Measurements from ENCODE around the gene RSBN1.

The RSBN1 gene

GRCh38 chr1:113779542-113779941, 32.7 kb downstream of the RSBN1 start:
- Histone ChIP-seq H3K27ac (ENCODE audit: low read length) (no peak overlapping the region), H3K4me3 (ENCODE audit: low read length in 2 of 2) (no peak overlapping the region), H3K4me1 (ENCODE audit: control insufficient read depth, insufficient read depth, low read length) (peaks cover 5% of the 10 kb centered on the region), H3K9ac (ENCODE audit: low read length in 2 of 2) (no peak overlapping the region), H3K36me3 (ENCODE audit: control insufficient read depth in 2 of 2, insufficient read depth in 2 of 2, low read length in 2 of 2) (peaks cover 3 to 9% of the 10 kb centered on the region in 2 donors), H3K9me3 (ENCODE audit: control insufficient read depth in 2 of 2, low read length in 2 of 2) (no peaks in the 10 kb centered on the region), H3K27me3 (ENCODE audit: control insufficient read depth in 1 of 2, insufficient read depth in 2 of 2, low read length in 2 of 2) (no peaks in the 10 kb centered on the region)

- no peaks in the 10 kb centered on the region for H3K27me3 ChIP-seq (ENCODE audit: control insufficient read depth in 1 of 2, insufficient read depth in 2 of 2, low read length in 2 of 2)
- H3K9me3 ChIP-seq (ENCODE audit: control insufficient read depth in 2 of 2, low read length in 2 of 2), result no peaks in the 10 kb centered on the region
- H3K4me1 ChIP-seq (ENCODE audit: control insufficient read depth, insufficient read depth, low read length), result no peaks in the 10 kb centered on the region
- no peak overlapping the region for H3K27ac ChIP-seq (ENCODE audit: low read length)
- no peak overlapping the region for H3K9ac ChIP-seq (ENCODE audit: low read length in 2 of 2)
- H3K4me3 ChIP-seq (ENCODE audit: low read length in 2 of 2), result no peak overlapping the region
- peaks cover 3 to 9% of the 10 kb centered on the region in 2 donors for H3K36me3 ChIP-seq (ENCODE audit: control insufficient read depth in 2 of 2, insufficient read depth in 2 of 2, low read length in 2 of 2)
Observed at GRCh38 chr1:113777561-113777960, 34.7 kb downstream of the RSBN1 start.

- Histone ChIP-seq H3K36me3 (ENCODE audit: control insufficient read depth in 2 of 2, insufficient read depth in 2 of 2, low read length in 2 of 2) (peaks cover 0 to 16% of the 10 kb centered on the region in 2 donors), H3K27ac (ENCODE audit: low read length) (no peak overlapping the region), H3K4me3 (ENCODE audit: low read length in 2 of 2) (no peak overlapping the region), H3K9ac (ENCODE audit: low read length in 2 of 2) (no peak overlapping the region), H3K4me1 (ENCODE audit: control insufficient read depth, insufficient read depth, low read length) (no peaks in the 10 kb centered on the region), H3K9me3 (ENCODE audit: control insufficient read depth in 2 of 2, low read length in 2 of 2) (no peaks in the 10 kb centered on the region), H3K27me3 (ENCODE audit: control insufficient read depth in 1 of 2, insufficient read depth in 2 of 2, low read length in 2 of 2) (no peaks in the 10 kb centered on the region)
Observed at GRCh38 chr1:113770031-113770430, 42.2 kb downstream of the RSBN1 start.

- H3K36me3 ChIP-seq (ENCODE audit: control insufficient read depth in 2 of 2, insufficient read depth in 2 of 2, low read length in 2 of 2), result peaks cover 0 to 16% of the 10 kb centered on the region in 2 donors
- H3K27ac ChIP-seq (ENCODE audit: low read length), result no peak overlapping the region
- H3K9me3 ChIP-seq (ENCODE audit: control insufficient read depth in 2 of 2, low read length in 2 of 2), result no peaks in the 10 kb centered on the region
- H3K4me1 ChIP-seq (ENCODE audit: control insufficient read depth, insufficient read depth, low read length), result no peaks in the 10 kb centered on the region
- no peaks in the 10 kb centered on the region for H3K27me3 ChIP-seq (ENCODE audit: control insufficient read depth in 1 of 2, insufficient read depth in 2 of 2, low read length in 2 of 2)
- no peak overlapping the region for H3K9ac ChIP-seq (ENCODE audit: low read length in 2 of 2)
- no peak overlapping the region for H3K4me3 ChIP-seq (ENCODE audit: low read length in 2 of 2)
Observed at GRCh38 chr1:113769601-113769970, 42.7 kb downstream of the RSBN1 start.

GRCh38 chr1:113768916-113769600, 43.2 kb downstream of the RSBN1 start:
- Histone ChIP-seq H3K9me3 (ENCODE audit: control insufficient read depth in 2 of 2, low read length in 2 of 2) (no peaks in the 10 kb centered on the region), H3K36me3 (ENCODE audit: control insufficient read depth in 2 of 2, insufficient read depth in 2 of 2, low read length in 2 of 2) (peaks cover 0 to 16% of the 10 kb centered on the region in 2 donors), H3K27ac (ENCODE audit: low read length) (no peak overlapping the region), H3K9ac (ENCODE audit: low read length in 2 of 2) (no peak overlapping the region), H3K4me1 (ENCODE audit: control insufficient read depth, insufficient read depth, low read length) (no peaks in the 10 kb centered on the region), H3K27me3 (ENCODE audit: control insufficient read depth in 1 of 2, insufficient read depth in 2 of 2, low read length in 2 of 2) (no peaks in the 10 kb centered on the region), H3K4me3 (ENCODE audit: low read length in 2 of 2) (no peak overlapping the region)

GRCh38 chr1:113765306-113766230, 46.7 kb downstream of the RSBN1 start:
- Histone ChIP-seq H3K4me3 (ENCODE audit: low read length in 2 of 2) (no peak overlapping the region), H3K4me1 (ENCODE audit: control insufficient read depth, insufficient read depth, low read length) (no peaks in the 10 kb centered on the region), H3K27me3 (ENCODE audit: control insufficient read depth in 1 of 2, insufficient read depth in 2 of 2, low read length in 2 of 2) (no peaks in the 10 kb centered on the region), H3K9me3 (ENCODE audit: control insufficient read depth in 2 of 2, low read length in 2 of 2) (no peaks in the 10 kb centered on the region), H3K9ac (ENCODE audit: low read length in 2 of 2) (no peak overlapping the region), H3K36me3 (ENCODE audit: control insufficient read depth in 2 of 2, insufficient read depth in 2 of 2, low read length in 2 of 2) (peaks cover 0 to 16% of the 10 kb centered on the region in 2 donors), H3K27ac (ENCODE audit: low read length) (no peak overlapping the region)

- no peak overlapping the region for H3K27ac ChIP-seq (ENCODE audit: low read length)
- H3K36me3 ChIP-seq (ENCODE audit: control insufficient read depth in 2 of 2, insufficient read depth in 2 of 2, low read length in 2 of 2), result peaks cover 0 to 16% of the 10 kb centered on the region in 2 donors
- no peaks in the 10 kb centered on the region for H3K27me3 ChIP-seq (ENCODE audit: control insufficient read depth in 1 of 2, insufficient read depth in 2 of 2, low read length in 2 of 2)
- peaks cover 6% of the 10 kb centered on the region for H3K4me1 ChIP-seq (ENCODE audit: control insufficient read depth, insufficient read depth, low read length)
- H3K9ac ChIP-seq (ENCODE audit: low read length in 2 of 2), result no peak overlapping the region
- no peaks in the 10 kb centered on the region for H3K9me3 ChIP-seq (ENCODE audit: control insufficient read depth in 2 of 2, low read length in 2 of 2)
- H3K4me3 ChIP-seq (ENCODE audit: low read length in 2 of 2), result no peak overlapping the region
Observed at GRCh38 chr1:113763661-113764060, 48.6 kb downstream of the RSBN1 start.

GRCh38 chr1:113761937-113762336, 50.3 kb downstream of the RSBN1 start:
- Histone ChIP-seq H3K4me1 (ENCODE audit: control insufficient read depth, insufficient read depth, low read length) (peaks cover 6% of the 10 kb centered on the region), H3K36me3 (ENCODE audit: control insufficient read depth in 2 of 2, insufficient read depth in 2 of 2, low read length in 2 of 2) (peaks cover 0 to 9% of the 10 kb centered on the region in 2 donors), H3K4me3 (ENCODE audit: low read length in 2 of 2) (no peak overlapping the region), H3K27ac (ENCODE audit: low read length) (no peak overlapping the region), H3K9me3 (ENCODE audit: control insufficient read depth in 2 of 2, low read length in 2 of 2) (no peaks in the 10 kb centered on the region), H3K9ac (ENCODE audit: low read length in 2 of 2) (no peak overlapping the region), H3K27me3 (ENCODE audit: control insufficient read depth in 1 of 2, insufficient read depth in 2 of 2, low read length in 2 of 2) (no peaks in the 10 kb centered on the region)

- Histone ChIP-seq H3K36me3 (ENCODE audit: control insufficient read depth in 2 of 2, insufficient read depth in 2 of 2, low read length in 2 of 2) (no peaks in the 10 kb centered on the region), H3K27ac (ENCODE audit: low read length) (peak overlapping the region; percentile 87), H3K27me3 (ENCODE audit: control insufficient read depth in 1 of 2, insufficient read depth in 2 of 2, low read length in 2 of 2) (no peaks in the 10 kb centered on the region), H3K9me3 (ENCODE audit: control insufficient read depth in 2 of 2, low read length in 2 of 2) (no peaks in the 10 kb centered on the region), H3K9ac (ENCODE audit: low read length in 2 of 2) (peak overlapping the region; percentile 91 to 99), H3K4me1 (ENCODE audit: control insufficient read depth, insufficient read depth, low read length) (peaks cover 6% of the 10 kb centered on the region), H3K4me3 (ENCODE audit: low read length in 2 of 2) (peak overlapping the region; percentile 87 to 99)
Observed at GRCh38 chr1:113760102-113761080, 51.9 kb downstream of the RSBN1 start.

All from stomach smooth muscle (tissue), 2 donors.